Neural cell (in vitro differentiated cells): ENCODE data around the gene PAWR.

Source experiments
- EP300 ChIP-seq: fragments of 450-650 bp; conservative IDR thresholded peaks from 2 replicates; pipeline ENCODE4 v1.6.1; 2014; ENCODE audit warnings: antibody characterized with exemption, mild to moderate bottlenecking, moderate library complexity; ENCODE audit not compliant: poor library complexity, severe bottlenecking
- EZH2 ChIP-seq: fragments of 200-600, 300-800 bp; shearing (Covaris generic), sonication (generic); IDR thresholded peaks from 2 replicates; pipeline ENCODE4 v1.6.1; 2014; ENCODE audit warnings: antibody characterized with exemption, low read length, borderline replicate concordance, mild to moderate bottlenecking; ENCODE audit not compliant: insufficient read depth, poor library complexity, severe bottlenecking
- MXI1 ChIP-seq: fragments of 450-650 bp; conservative IDR thresholded peaks from 2 replicates; pipeline ENCODE4 v1.6.1; 2014; ENCODE audit warnings: antibody characterized with exemption, mild to moderate bottlenecking; ENCODE audit not compliant: poor library complexity, severe bottlenecking
- POLR2AphosphoS5 ChIP-seq: IDR thresholded peaks from 2 replicates; pipeline ENCODE4 v1.6.1; 2012
- RAD21 ChIP-seq: fragments of 450-650 bp; conservative IDR thresholded peaks from 2 replicates; pipeline ENCODE4 v1.6.1; 2014; ENCODE audit warnings: antibody characterized with exemption, mild to moderate bottlenecking, moderate library complexity
- TF ChIP-seq, protein P1 (sequence below): fragments of 450-650 bp; IDR thresholded peaks from 2 replicates; pipeline ENCODE4 v1.5.1; 2014; ENCODE audit warnings: antibody characterized with exemption, mild to moderate bottlenecking, moderate library complexity; ENCODE audit not compliant: poor library complexity, severe bottlenecking

DNA sequence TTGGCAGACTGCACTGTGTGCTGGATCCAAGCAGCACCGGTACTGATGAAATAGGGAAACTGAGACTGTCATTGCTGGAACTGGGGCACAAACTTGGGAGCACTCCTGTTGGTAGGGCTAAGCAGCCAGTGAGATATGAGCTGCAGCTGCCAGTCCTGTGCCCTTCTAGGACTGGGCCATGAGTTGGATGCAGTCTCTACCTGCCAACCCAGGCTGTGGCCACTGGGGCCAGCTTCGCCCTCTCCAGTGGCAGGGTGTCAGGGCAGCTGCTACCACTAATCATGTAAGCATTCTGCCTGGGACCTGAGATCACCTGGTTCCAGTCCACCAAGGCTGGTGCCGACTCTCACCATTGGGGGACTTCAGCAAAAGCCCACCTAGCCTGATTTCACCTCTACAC lies 121.1 kb downstream of the PAWR start:
- TF ChIP-seq, protein P1, sequence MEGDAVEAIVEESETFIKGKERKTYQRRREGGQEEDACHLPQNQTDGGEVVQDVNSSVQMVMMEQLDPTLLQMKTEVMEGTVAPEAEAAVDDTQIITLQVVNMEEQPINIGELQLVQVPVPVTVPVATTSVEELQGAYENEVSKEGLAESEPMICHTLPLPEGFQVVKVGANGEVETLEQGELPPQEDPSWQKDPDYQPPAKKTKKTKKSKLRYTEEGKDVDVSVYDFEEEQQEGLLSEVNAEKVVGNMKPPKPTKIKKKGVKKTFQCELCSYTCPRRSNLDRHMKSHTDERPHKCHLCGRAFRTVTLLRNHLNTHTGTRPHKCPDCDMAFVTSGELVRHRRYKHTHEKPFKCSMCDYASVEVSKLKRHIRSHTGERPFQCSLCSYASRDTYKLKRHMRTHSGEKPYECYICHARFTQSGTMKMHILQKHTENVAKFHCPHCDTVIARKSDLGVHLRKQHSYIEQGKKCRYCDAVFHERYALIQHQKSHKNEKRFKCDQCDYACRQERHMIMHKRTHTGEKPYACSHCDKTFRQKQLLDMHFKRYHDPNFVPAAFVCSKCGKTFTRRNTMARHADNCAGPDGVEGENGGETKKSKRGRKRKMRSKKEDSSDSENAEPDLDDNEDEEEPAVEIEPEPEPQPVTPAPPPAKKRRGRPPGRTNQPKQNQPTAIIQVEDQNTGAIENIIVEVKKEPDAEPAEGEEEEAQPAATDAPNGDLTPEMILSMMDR, result no peak
- TF ChIP-seq RAD21, result no peak
- no peak for TF ChIP-seq POLR2AphosphoS5
- TF ChIP-seq EP300, result no peak
- TF ChIP-seq EZH2, result no peak
- TF ChIP-seq MXI1, result no peak
